Stimulated activated CD4-positive, alpha-beta T cell treated with anti-CD3 and anti-CD28 coated beads, Interleukin-1b, Interleukin-23, amount 100 ng/mL, for 1 hour (primary cell): ENCODE data around the gene LHPP.

ENCODE experiments used
- DNase-seq, 2 donors: peaks; one replicate each; pipeline ENCODE4 v3.0.0-alpha.2; 2020; ENCODE audit warnings: low read depth in 2 of 2

The LHPP gene

GRCh38 chr10:124658591-124659242 lies 197.1 kb downstream of the LHPP start:
- no peak for DNase-seq

- no peak for DNase-seq
Observed at GRCh38 chr10:124659380-124659779, 197.8 kb downstream of the LHPP start.

- DNase-seq, result no peak
Observed at GRCh38 chr10:124660404-124661125, 198.9 kb downstream of the LHPP start.

GRCh38 chr10:124661660-124662180 lies 200.1 kb downstream of the LHPP start:
- DNase-seq, result no peak

- no peak for DNase-seq
Observed at GRCh38 chr10:124663228-124663627, 201.6 kb downstream of the LHPP start.
